Keratinocyte (primary cell): ENCODE results near the gene CCDC88A. TPM values are rescaled to one million over a fixed set of nuclear protein-coding genes. Genes with fewer than 3 reads are reported as not detected.

ENCODE experiments used
- DNase-seq: peaks from one replicate; pipeline ENCODE4 v3.0.0-alpha.2; 2011; ENCODE audit warnings: low read depth, missing footprints, low spot score
- FAIRE-seq: peaks from 2 replicates; lab custom pipeline; 2011; peaks lifted over from hg19 to GRCh38; lab: Jason Lieb, UNC
- H2AFZ ChIP-seq: 2 replicates; pipeline ENCODE4 v1.6.0; 2012; ENCODE audit warnings: low read length, control low read depth, inconsistent platforms; ENCODE audit not compliant: control insufficient read depth
- H3K27ac ChIP-seq: 2 replicates; pipeline ENCODE4 v1.5.1; 2011; ENCODE audit warnings: low read length; ENCODE audit not compliant: control insufficient read depth, insufficient read depth
- H3K27me3 ChIP-seq: 3 replicates; pipeline ENCODE4 v1.6.0; 2011; ENCODE audit warnings: low read length; ENCODE audit not compliant: control insufficient read depth, insufficient read depth; ENCODE audit errors: extremely low read depth
- H3K36me3 ChIP-seq, 2 experiments: 2 replicates in 1 of 2; 3 replicates in 1 of 2; pipeline ENCODE4 v1.5.1; 2011; ENCODE audit warnings: low read length in 2 of 2, mild to moderate bottlenecking in 1 of 2; ENCODE audit not compliant: control insufficient read depth in 2 of 2, insufficient read depth in 2 of 2; ENCODE audit errors: extremely low read depth in 1 of 2
- H3K4me1 ChIP-seq: 3 replicates; pipeline ENCODE4 v1.5.1; 2011; ENCODE audit warnings: low read length; ENCODE audit not compliant: control insufficient read depth, insufficient read depth; ENCODE audit errors: extremely low read depth
- H3K4me2 ChIP-seq: 3 replicates; pipeline ENCODE4 v1.6.0; 2011; ENCODE audit warnings: low read depth, low read length; ENCODE audit not compliant: control insufficient read depth, insufficient read depth; ENCODE audit errors: extremely low read depth
- H3K4me3 ChIP-seq, 3 experiments: fragments of 200-600 bp in 1 of 3; sonication (generic) in 1 of 3; 2 replicates in 2 of 3; 3 replicates in 1 of 3; pipeline ENCODE4 v1.5.1; 2011 to 2016; ENCODE audit warnings: low read length in 3 of 3, mild to moderate bottlenecking in 3 of 3, control low read depth in 2 of 3, inconsistent platforms in 1 of 3, low read depth in 1 of 3, mixed read lengths in 1 of 3, mixed run types in 1 of 3, moderate library complexity in 1 of 3; ENCODE audit not compliant: control insufficient read depth in 2 of 3, insufficient read depth in 2 of 3; ENCODE audit errors: extremely low read depth in 1 of 3
- H3K79me2 ChIP-seq: 2 replicates; pipeline ENCODE4 v1.6.0; 2012; ENCODE audit warnings: low read length; ENCODE audit not compliant: control insufficient read depth, insufficient read depth
- H3K9ac ChIP-seq: 3 replicates; pipeline ENCODE4 v1.6.0; 2011; ENCODE audit warnings: low read length; ENCODE audit not compliant: control insufficient read depth, insufficient read depth; ENCODE audit errors: extremely low read depth
- H3K9me1 ChIP-seq: 3 replicates; pipeline ENCODE4 v1.6.0; 2011; ENCODE audit warnings: low read length; ENCODE audit not compliant: control insufficient read depth, insufficient read depth; ENCODE audit errors: extremely low read depth
- H3K9me3 ChIP-seq: 2 replicates; pipeline ENCODE4 v1.5.1; 2012; ENCODE audit warnings: low read depth, low read length; ENCODE audit not compliant: control insufficient read depth
- H4K20me1 ChIP-seq: 3 replicates; pipeline ENCODE4 v1.6.0; 2011; ENCODE audit warnings: low read length; ENCODE audit not compliant: control insufficient read depth, insufficient read depth; ENCODE audit errors: extremely low read depth
- CTCF ChIP-seq, 3 experiments: IDR thresholded peaks in 1 of 3; conservative IDR thresholded peaks in 1 of 3; optimal IDR thresholded peaks in 1 of 3; 2 replicates in 2 of 3; 3 replicates in 1 of 3; pipeline versions ENCODE3 to v1.5.1; 2011; ENCODE audit warnings: low read length in 3 of 3, mild to moderate bottlenecking in 3 of 3, moderate library complexity in 2 of 3, control low read depth in 1 of 3, inconsistent platforms in 1 of 3; ENCODE audit not compliant: insufficient read depth in 2 of 3; ENCODE audit errors: extremely low read depth in 1 of 3
- EZH2 ChIP-seq: IDR thresholded peaks from one replicate; pipeline ENCODE4 v1.6.1; 2012; ENCODE audit warnings: inconsistent platforms, mild to moderate bottlenecking, low read length, moderate library complexity
- dilution Hi-C: fragments of 300-500 bp; cut with MboI; formaldehyde crosslinking; loops from one replicate; pipeline ENCODE4 v1.7.0; 2020; ENCODE audit warnings: low sequenced_read_pairs; ENCODE audit not compliant: extremely low pct_ligation_motif_present
- polyA plus RNA-seq, 5 experiments: library from polyadenylated mRNA; depleted of rRNA in 3 of 5; stranded (reverse) in 3 of 5; stranded (forward) in 1 of 5; unstranded in 1 of 5; fragments of >200 nt; gene quantifications; 1 replicate in 1 of 5; 2 replicates in 3 of 5; 3 replicates in 1 of 5; pipeline versions ENCODE4 v1.2.1 to v1.2.3, GENCODE V29; 2011 to 2012; ENCODE audit warnings: missing spikeins in 2 of 5, low read depth in 1 of 5, low replicate concordance in 1 of 5

The CCDC88A gene
- polyA plus RNA-seq, 1 donor (not counting 4 experiments of a cell fraction or from before 2014, with no cell fraction given): 21.3 TPM

- DNase-seq: no peak
- Histone ChIP-seq H3K27me3 (no peaks in the 10 kb centered on the region), H3K27ac (no peak overlapping the region), H3K79me2 (peaks cover 11% of the 10 kb centered on the region), H3K36me3 (no peaks in the 10 kb centered on the region), H2AFZ (no peak overlapping the region), H3K9me3 (no peaks in the 10 kb centered on the region), H3K4me1 (peaks cover 12% of the 10 kb centered on the region), H4K20me1 (no peaks in the 10 kb centered on the region), H3K4me2 (no peak overlapping the region), H3K9ac (no peak overlapping the region), H3K4me3 (no peak overlapping the region), H3K9me1 (no peaks in the 10 kb centered on the region)
- dilution Hi-C loops: no loop called here
- TF ChIP-seq CTCF (optimal IDR thresholded peaks at IDR 0.05 in 1 of 3, IDR thresholded peaks at IDR 0.05 in 1 of 3, conservative IDR thresholded peaks at IDR 0.05 in 1 of 3; ENCODE audit: extremely low read depth in 1 of 3, insufficient read depth in 2 of 3, low read length in 3 of 3) (no peak), EZH2 (no peak)
- FAIRE-seq: no peak
Measured at GRCh38 chr2:55422876-55423665, 3.4 kb upstream of the CCDC88A start.

GRCh38 chr2:55421326-55421725, 1.7 kb upstream of the CCDC88A start:
- H3K4me1 ChIP-seq: peaks cover 12% of the 10 kb centered on the region
- no peak overlapping the region for H3K4me3 ChIP-seq
- FAIRE-seq (no peak), DNase-seq (no peak)
- H3K4me2 ChIP-seq: no peak overlapping the region
- H3K9me1 ChIP-seq: no peaks in the 10 kb centered on the region
- H3K27ac ChIP-seq: no peak overlapping the region
- dilution Hi-C loops: no loop called here
- no peaks in the 10 kb centered on the region for H4K20me1 ChIP-seq
- H3K9ac ChIP-seq: no peak overlapping the region
- peaks cover 22% of the 10 kb centered on the region for H3K79me2 ChIP-seq
- H3K27me3 ChIP-seq: no peaks in the 10 kb centered on the region
- no peaks in the 10 kb centered on the region for H3K9me3 ChIP-seq
- H3K36me3 ChIP-seq: no peaks in the 10 kb centered on the region
- H2AFZ ChIP-seq: no peak overlapping the region
- TF ChIP-seq CTCF (optimal IDR thresholded peaks at IDR 0.05 in 1 of 3, IDR thresholded peaks at IDR 0.05 in 1 of 3, conservative IDR thresholded peaks at IDR 0.05 in 1 of 3; ENCODE audit: extremely low read depth in 1 of 3, insufficient read depth in 2 of 3, low read length in 3 of 3): no peak
- TF ChIP-seq EZH2: no peak
